Nephron progenitor cell (in vitro differentiated cells): Measurements from ENCODE around the gene GPR37L1.
"Not testable (repeated sequence)": the region's sequence is repeated elsewhere in the genome, so short reads cannot be mapped to it uniquely, and the experiment has no call there.

Experiments used
- DNase-seq: peaks from one replicate; pipeline ENCODE4 v3.0.0; 2021
- H3K27ac Mint-ChIP-seq: 2 replicates; pipeline ENCODE4 v1.8.0; 2021; ENCODE audit warnings: mild to moderate bottlenecking, moderate library complexity, mixed read lengths
- H3K27me3 Mint-ChIP-seq: 2 replicates; pipeline ENCODE4 v1.8.0; 2021; ENCODE audit warnings: mild to moderate bottlenecking, low read depth, mixed read lengths; ENCODE audit not compliant: poor library complexity
- H3K36me3 Mint-ChIP-seq: 2 replicates; pipeline ENCODE4 v1.8.0; 2021; ENCODE audit warnings: low read depth, mixed read lengths
- H3K4me1 Mint-ChIP-seq: 2 replicates; pipeline ENCODE4 v1.8.0; 2021; ENCODE audit warnings: mixed read lengths
- H3K4me3 Mint-ChIP-seq: 2 replicates; pipeline ENCODE4 v1.8.0; 2021; ENCODE audit warnings: mild to moderate bottlenecking, moderate library complexity, mixed read lengths
- H3K9me3 Mint-ChIP-seq: 2 replicates; pipeline ENCODE4 v1.8.0; 2021; ENCODE audit warnings: mild to moderate bottlenecking, moderate library complexity, mixed read lengths
- CTCF ChIP-seq: fragments of 200-600 bp; sonication (generic); IDR thresholded peaks from 2 replicates; pipeline ENCODE4 v1.5.0; 2021; ENCODE audit warnings: antibody characterized with exemption

The GPR37L1 gene

GRCh38 chr1:202165267-202165941 is 42.7 kb downstream of the GPR37L1 start:
- no peak overlapping the region for H3K27ac Mint-ChIP-seq
- no peak for TF ChIP-seq CTCF
- H3K9me3 Mint-ChIP-seq: no peaks in the 10 kb centered on the region
- H3K4me1 Mint-ChIP-seq: peaks cover 79% of the 10 kb centered on the region
- H3K4me3 Mint-ChIP-seq: no peak overlapping the region
- DNase-seq: no peak
- no peaks in the 10 kb centered on the region for H3K36me3 Mint-ChIP-seq
- peaks cover 6% of the 10 kb centered on the region for H3K27me3 Mint-ChIP-seq

- no peaks in the 10 kb centered on the region for H3K27me3 Mint-ChIP-seq
Measured at GRCh38 chr1:202165942-202166843, 43.5 kb downstream of the GPR37L1 start.

GRCh38 chr1:202167054-202167453 is 44.3 kb downstream of the GPR37L1 start:
- H3K36me3 Mint-ChIP-seq, H3K27me3 Mint-ChIP-seq, H3K9me3 Mint-ChIP-seq, DNase-seq, H3K4me3 Mint-ChIP-seq: not testable (repeated sequence)
- Mint-ChIP-seq H3K4me1 (peaks cover 64% of the 10 kb centered on the region), H3K27ac (peak overlapping the region; percentile 76)

More at GRCh38 chr1:202165942-202166843, 43.5 kb downstream of the GPR37L1 start:
- no peak for TF ChIP-seq CTCF
- Mint-ChIP-seq H3K9me3 (no peaks in the 10 kb centered on the region), H3K27ac (no peak overlapping the region), H3K4me1 (peaks cover 71% of the 10 kb centered on the region), H3K36me3 (no peaks in the 10 kb centered on the region), H3K4me3 (no peak overlapping the region)
- DNase-seq: no peak

GRCh38 chr1:202167708-202168415 is 45.1 kb downstream of the GPR37L1 start:
- Mint-ChIP-seq H3K27ac (no peak overlapping the region), H3K27me3 (no peaks in the 10 kb centered on the region), H3K36me3 (no peaks in the 10 kb centered on the region), H3K4me1 (peaks cover 56% of the 10 kb centered on the region), H3K4me3 (no peak overlapping the region), H3K9me3 (no peaks in the 10 kb centered on the region)
- no peak for DNase-seq
- TF ChIP-seq CTCF: no peak

GRCh38 chr1:202168861-202169260 is 46.1 kb downstream of the GPR37L1 start:
- Mint-ChIP-seq H3K36me3 (no peaks in the 10 kb centered on the region), H3K4me3 (no peak overlapping the region), H3K9me3 (no peaks in the 10 kb centered on the region), H3K27ac (no peak overlapping the region), H3K27me3 (no peaks in the 10 kb centered on the region), H3K4me1 (peaks cover 46% of the 10 kb centered on the region)
- TF ChIP-seq CTCF: no peak
- DNase-seq: no peak

GRCh38 chr1:202170726-202171125 is 48.0 kb downstream of the GPR37L1 start:
- no peak overlapping the region for H3K27ac Mint-ChIP-seq
- no peak for DNase-seq
- no peaks in the 10 kb centered on the region for H3K27me3 Mint-ChIP-seq
- H3K9me3 Mint-ChIP-seq: no peaks in the 10 kb centered on the region
- H3K36me3 Mint-ChIP-seq: no peaks in the 10 kb centered on the region
- no peak overlapping the region for H3K4me3 Mint-ChIP-seq
- H3K4me1 Mint-ChIP-seq: peaks cover 29% of the 10 kb centered on the region
- no peak for TF ChIP-seq CTCF
